Measurements from ENCODE around the gene DHRS3. TPM values are rescaled to one million over a fixed set of nuclear protein-coding genes. Genes with fewer than 3 reads are reported as not detected.

Gene DHRS3
- total RNA-seq, 4 donors from 2014 or later: 73.3 to 86.9 (median 80.2) TPM

- H3K4me3 ChIP-seq: no peak overlapping the region
- H3K9me3 ChIP-seq: no peaks in the 10 kb centered on the region
- H3K36me3 ChIP-seq: peaks cover 17% of the 10 kb centered on the region
- no peak for DNase-seq (ENCODE audit: low spot score in 2 of 2)
- no peak overlapping the region for H3K27ac ChIP-seq
- WGBS: 95% methylated on average over 4 of the region's 6 CpGs
- H3K27me3 ChIP-seq: no peaks in the 10 kb centered on the region
- peaks cover 17% of the 10 kb centered on the region for H3K4me1 ChIP-seq
- no peak for TF ChIP-seq POLR2AphosphoS5 (IDR thresholded peaks at IDR 0.05)
- TF ChIP-seq CTCF (IDR thresholded peaks at IDR 0.05): no peak
- no peak for TF ChIP-seq POLR2A (IDR thresholded peaks at IDR 0.05)
- TF ChIP-seq EP300 (IDR thresholded peaks at IDR 0.05): no peak
These were observed 33.0 kb downstream of the DHRS3 start for GRCh38 chr1:12584900-12585525.

- Histone ChIP-seq H3K4me1 (peaks cover 15% of the 10 kb centered on the region), H3K4me3 (no peak overlapping the region), H3K27ac (no peak overlapping the region), H3K27me3 (no peaks in the 10 kb centered on the region), H3K9me3 (no peaks in the 10 kb centered on the region), H3K36me3 (peaks cover 31% of the 10 kb centered on the region)
- DNase-seq (ENCODE audit: low spot score in 2 of 2): no peak
- no peak for TF ChIP-seq CTCF (IDR thresholded peaks at IDR 0.05)
- TF ChIP-seq EP300 (IDR thresholded peaks at IDR 0.05): no peak
These were observed 34.5 kb downstream of the DHRS3 start for GRCh38 chr1:12583484-12583883.

- H3K27ac ChIP-seq: no peak overlapping the region
These were observed 35.4 kb downstream of the DHRS3 start for GRCh38 chr1:12582649-12583048.

GRCh38 chr1:12581179-12581578 lies 36.8 kb downstream of the DHRS3 start:
- peaks cover 14% of the 10 kb centered on the region for H3K4me1 ChIP-seq
- DNase-seq (ENCODE audit: low spot score in 2 of 2): no peak
- TF ChIP-seq CTCF (IDR thresholded peaks at IDR 0.05): no peak
- TF ChIP-seq POLR2A (IDR thresholded peaks at IDR 0.05): no peak
- H3K36me3 ChIP-seq: peaks cover 50% of the 10 kb centered on the region
- H3K4me3 ChIP-seq: no peak overlapping the region
- H3K27me3 ChIP-seq: no peaks in the 10 kb centered on the region
- H3K27ac ChIP-seq: no peak overlapping the region
- 63% methylated on average over 5 of the region's 5 CpGs for WGBS
- no peaks in the 10 kb centered on the region for H3K9me3 ChIP-seq

More at GRCh38 chr1:12582649-12583048, 35.4 kb downstream of the DHRS3 start:
- no peak for DNase-seq (ENCODE audit: low spot score in 2 of 2)
- Histone ChIP-seq H3K9me3 (no peaks in the 10 kb centered on the region), H3K27me3 (no peaks in the 10 kb centered on the region), H3K4me3 (no peak overlapping the region), H3K4me1 (peaks cover 14% of the 10 kb centered on the region), H3K36me3 (peaks cover 38% of the 10 kb centered on the region)
- 91% methylated on average over 4 of the region's 4 CpGs for WGBS
- TF ChIP-seq EP300 (IDR thresholded peaks at IDR 0.05): no peak
- TF ChIP-seq CTCF (IDR thresholded peaks at IDR 0.05): no peak
- no peak for TF ChIP-seq POLR2AphosphoS5 (IDR thresholded peaks at IDR 0.05)
- TF ChIP-seq POLR2A (IDR thresholded peaks at IDR 0.05): no peak

GRCh38 chr1:12580054-12580887 lies 37.7 kb downstream of the DHRS3 start:
- WGBS: 66% methylated on average over 19 of the region's 20 CpGs
- TF ChIP-seq POLR2A (IDR thresholded peaks at IDR 0.05) (no peak), POLR2AphosphoS5 (IDR thresholded peaks at IDR 0.05) (no peak), CTCF (IDR thresholded peaks at IDR 0.05) (no peak), EP300 (IDR thresholded peaks at IDR 0.05) (no peak)
- peaks cover 14% of the 10 kb centered on the region for H3K4me1 ChIP-seq
- no peaks in the 10 kb centered on the region for H3K27me3 ChIP-seq
- peaks cover 49% of the 10 kb centered on the region for H3K36me3 ChIP-seq
- no peak overlapping the region for H3K4me3 ChIP-seq
- DNase-seq (ENCODE audit: low spot score in 2 of 2): no peak
- H3K9me3 ChIP-seq: no peaks in the 10 kb centered on the region
- peak overlapping the region; percentile 6 for H3K27ac ChIP-seq

Data from suprapubic skin (tissue), 4 donors.